Fibroblast of skin of scalp (primary cell): ENCODE measurements around the gene INTS1.

Experiments used
- DNase-seq: peaks from one replicate; pipeline ENCODE4 v3.0.0-alpha.2; 2013

Gene INTS1

GRCh38 chr7:1459920-1460820 is 44.0 kb downstream of the INTS1 start:
- peak; percentile 13 for DNase-seq

DNA sequence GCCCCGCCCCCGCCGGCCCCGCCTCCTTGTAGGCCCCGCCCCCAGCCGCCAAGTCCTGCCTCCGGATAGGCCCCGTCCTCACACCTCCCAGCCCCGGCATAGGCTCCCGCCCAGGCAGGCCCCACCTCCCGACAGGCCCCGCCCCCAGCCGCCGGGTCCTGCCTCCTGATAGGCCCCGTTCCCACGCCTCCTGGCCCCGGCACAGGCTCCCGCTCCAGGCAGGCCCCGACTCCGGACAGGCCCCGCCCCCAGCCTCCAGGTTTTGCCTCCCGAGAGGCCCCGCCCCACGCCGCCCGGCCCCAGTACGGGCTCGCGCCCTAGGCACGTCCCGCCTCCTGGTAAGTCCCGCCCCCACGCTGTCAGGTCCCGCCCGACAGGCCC is 44.7 kb downstream of the INTS1 start:
- DNase-seq, result peak; percentile 99

DNA sequence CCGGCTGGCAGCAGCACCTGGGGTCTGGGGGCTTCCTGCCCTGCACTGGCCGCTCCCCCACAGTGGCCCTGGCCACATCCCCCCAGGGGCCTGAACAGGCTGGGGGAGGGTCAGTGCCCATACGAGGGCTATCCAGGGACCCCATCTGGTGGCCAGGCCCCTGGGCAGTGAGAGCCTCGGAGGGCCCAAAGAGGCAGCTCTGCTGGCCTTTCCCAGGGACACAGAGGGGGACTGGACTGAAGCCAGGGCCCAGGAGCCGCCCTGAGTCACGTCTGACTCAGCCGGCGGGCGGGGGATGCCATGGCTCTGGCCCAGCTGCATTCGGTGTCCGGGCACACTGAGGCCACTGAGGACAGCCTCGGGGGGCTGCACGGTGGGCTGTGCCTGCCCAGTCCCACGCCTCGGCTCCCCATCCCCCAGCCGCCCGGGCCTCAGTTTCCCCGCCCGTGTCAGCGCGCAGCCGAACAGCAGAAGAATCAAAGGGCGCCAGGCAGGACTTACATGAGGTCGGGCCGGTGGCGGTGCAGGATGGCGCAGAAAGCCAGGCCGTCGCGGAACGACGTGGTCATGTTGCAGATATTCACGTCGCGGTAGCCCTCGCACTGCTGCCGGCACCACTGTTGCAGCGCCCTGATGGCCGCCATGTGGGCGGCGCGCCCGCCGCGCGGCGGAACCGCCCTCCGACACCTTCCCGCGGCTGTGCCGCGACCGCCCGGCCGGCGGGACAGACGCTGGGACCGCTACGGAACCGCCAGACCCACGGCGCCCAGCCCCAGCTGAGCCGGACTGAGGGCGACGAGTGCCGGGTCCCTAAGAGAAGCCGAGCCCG is 45.3 kb downstream of the INTS1 start, which contains the start of gene MICALL2:
Gene MICALL2, minus strand, starts transcription at position 788 of the 829 bp plus-strand sequence. Its CDS starts 144 bp downstream, at position 644.
- peak; percentile 92 for DNase-seq

- DNase-seq, result no peak
Measured at GRCh38 chr7:1457949-1458682, 46.1 kb downstream of the INTS1 start.

GRCh38 chr7:1457059-1457948 is 46.9 kb downstream of the INTS1 start:
- DNase-seq, result no peak

DNA sequence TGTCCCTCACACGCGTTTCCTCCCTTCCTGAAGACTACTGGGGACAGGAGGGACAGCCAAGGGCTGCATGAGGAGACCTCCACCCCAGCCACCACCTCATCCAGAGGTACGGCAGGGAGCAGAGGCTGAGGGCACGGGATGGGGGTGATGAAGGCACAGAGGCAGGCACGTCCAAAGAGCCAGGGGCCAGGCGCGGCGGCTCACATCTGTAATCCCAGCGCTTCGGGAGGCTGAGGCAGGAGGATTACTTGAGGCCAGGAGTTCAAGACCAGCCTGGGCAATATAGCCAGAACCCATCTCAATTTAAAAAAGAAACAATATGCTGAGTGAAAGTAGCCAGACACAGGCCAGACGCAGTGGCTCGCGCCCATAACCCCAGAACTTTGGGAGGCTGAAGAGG is 48.2 kb downstream of the INTS1 start:
- no peak for DNase-seq

GRCh38 chr7:1455241-1455939 is 48.8 kb downstream of the INTS1 start:
- no peak for DNase-seq

- no peak for DNase-seq
Measured at GRCh38 chr7:1454542-1454941, 49.6 kb downstream of the INTS1 start.

GRCh38 chr7:1452205-1452604 is 52.0 kb downstream of the INTS1 start:
- no peak for DNase-seq

- DNase-seq, result no peak
Measured at GRCh38 chr7:1450987-1451386, 53.2 kb downstream of the INTS1 start.

GRCh38 chr7:1450431-1450830 is 53.8 kb downstream of the INTS1 start:
- DNase-seq, result no peak

DNA sequence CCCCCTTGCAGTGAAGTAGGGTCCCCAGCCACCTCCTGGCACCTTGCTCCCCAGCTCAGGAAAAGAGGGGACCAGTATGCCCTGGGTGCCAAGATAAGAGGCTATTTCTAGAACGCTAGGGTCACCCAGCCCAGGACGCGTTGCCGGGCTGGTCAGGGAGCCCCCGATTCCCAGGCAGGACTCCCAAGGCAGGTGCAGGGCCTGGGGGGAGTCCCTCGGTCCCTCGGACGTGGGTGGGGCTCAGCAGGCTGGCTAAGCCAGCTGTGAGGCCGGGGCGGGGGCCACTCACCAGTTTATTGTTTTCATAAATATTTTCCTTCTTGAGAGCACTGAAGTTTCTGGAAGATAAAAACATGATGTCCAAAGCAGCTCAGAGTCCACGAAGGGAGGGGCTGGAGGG is 54.2 kb downstream of the INTS1 start:
- DNase-seq, result no peak

DNA sequence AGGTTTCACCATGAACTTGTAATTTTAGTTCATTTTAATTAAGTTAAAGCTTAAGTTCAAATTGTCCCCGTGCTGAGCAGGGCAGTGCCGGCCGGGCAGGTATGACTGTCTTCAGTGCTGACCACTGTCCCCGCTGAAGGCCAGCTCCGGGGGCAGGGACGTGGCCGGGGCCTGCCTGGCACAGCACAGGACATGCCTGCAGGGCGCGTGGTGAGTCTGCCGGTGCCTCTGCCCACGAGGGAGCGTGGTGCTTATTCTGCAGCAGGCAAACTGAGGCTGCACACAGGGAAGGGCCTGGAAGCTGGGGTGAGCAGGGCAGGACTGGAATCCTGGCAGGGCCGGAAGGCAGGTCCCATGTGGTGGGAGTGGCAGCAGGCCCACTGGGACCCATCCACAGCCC is 54.7 kb downstream of the INTS1 start:
- DNase-seq, result no peak

GRCh38 chr7:1448958-1449357 is 55.2 kb downstream of the INTS1 start:
- no peak for DNase-seq

GRCh38 chr7:1447551-1448244 is 56.5 kb downstream of the INTS1 start:
- no peak for DNase-seq

- DNase-seq, result no peak
Measured at GRCh38 chr7:1447112-1447511, 57.1 kb downstream of the INTS1 start.

- DNase-seq, result no peak
Measured at GRCh38 chr7:1446620-1447032, 57.6 kb downstream of the INTS1 start.

DNA sequence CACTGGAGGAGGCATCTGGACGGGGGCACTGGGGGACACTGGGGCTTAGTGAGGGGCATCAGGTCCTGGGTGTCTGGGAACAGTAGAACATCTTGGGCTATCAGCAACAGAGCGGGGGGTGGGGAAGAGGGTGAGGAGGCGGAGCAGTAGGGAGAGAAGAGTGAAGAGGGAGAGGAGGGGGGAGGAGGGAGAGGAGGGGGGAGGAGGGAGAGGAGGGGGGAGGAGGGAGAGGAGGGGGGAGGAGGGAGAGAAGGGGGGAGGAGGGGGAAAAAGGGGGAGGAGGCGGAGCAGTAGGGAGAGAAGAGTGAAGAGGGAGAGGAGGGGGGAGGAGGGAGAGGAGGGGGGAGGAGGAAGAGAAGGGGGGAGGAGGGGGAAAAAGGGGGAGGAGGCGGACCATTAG is 58.2 kb downstream of the INTS1 start:
- peak; percentile 58 for DNase-seq

- DNase-seq, result no peak
Measured at GRCh38 chr7:1445341-1445740, 58.8 kb downstream of the INTS1 start.

GRCh38 chr7:1444925-1445322 is 59.3 kb downstream of the INTS1 start:
- DNase-seq, result no peak
